Fibroblast of skin of right quadriceps (primary cell): ENCODE data around the gene AP3B1.
"Not testable (repeated sequence)": the region's sequence is repeated elsewhere in the genome, so short reads cannot be mapped to it uniquely, and the experiment has no call there.

Experiments used
- DNase-seq: peaks from one replicate; pipeline ENCODE4 v3.0.0-alpha.2; 2013

The AP3B1 gene

DNA sequence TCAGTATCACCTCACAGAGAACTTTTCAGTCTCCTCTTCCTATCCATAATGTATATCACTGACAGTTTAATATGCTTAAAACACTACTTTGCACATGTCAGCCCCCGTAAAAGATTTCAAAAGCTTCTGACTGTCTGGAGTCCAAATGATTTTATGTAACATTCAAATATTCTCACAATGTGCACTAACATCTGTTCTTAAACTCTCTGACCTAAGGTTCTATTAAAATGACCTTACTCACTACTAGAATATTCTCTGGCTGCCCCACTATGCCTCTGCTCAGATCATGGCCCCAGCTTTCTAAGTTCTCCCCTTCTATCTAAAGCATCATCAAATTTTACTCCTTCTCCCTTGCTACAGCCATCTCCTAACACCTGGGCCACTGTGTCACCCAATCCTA, 52.5 kb downstream of the AP3B1 start:
- no peak for DNase-seq

DNA sequence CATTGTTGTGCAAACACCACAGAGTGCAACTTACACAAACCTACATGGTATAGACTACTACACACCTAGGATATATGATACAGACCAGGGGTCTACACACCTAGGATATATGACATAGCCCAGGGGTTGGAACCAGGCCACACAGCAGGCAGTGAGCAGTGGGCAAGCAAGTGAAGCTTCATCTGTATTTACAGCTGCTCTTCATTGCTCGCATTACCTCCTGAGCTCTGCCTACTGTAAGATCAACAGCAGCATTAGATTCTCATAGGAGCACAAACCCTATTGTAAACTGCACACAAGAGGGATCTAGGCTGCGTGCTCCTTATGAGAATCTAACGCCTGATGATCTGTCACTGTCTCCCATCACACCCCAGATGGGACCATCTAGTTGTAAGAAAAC, 56.6 kb downstream of the AP3B1 start:
- DNase-seq, result no peak

DNA sequence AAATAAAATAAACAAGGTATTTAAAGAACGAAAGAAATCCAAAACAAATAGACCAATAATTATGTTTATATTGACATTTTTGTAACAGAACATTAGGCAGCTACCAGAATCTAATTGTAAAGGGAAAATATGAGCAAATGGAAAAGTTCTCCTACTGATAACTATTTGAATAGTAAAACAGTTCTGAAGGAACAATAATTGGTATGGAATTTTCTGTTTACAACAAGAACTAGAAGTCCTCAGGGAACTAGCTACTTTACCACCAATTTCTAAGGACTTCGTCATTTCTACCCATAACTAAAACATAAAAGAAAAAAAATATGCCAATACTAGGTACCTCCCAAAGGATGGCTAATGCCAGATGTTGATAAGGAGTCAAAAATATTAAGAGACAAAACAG, 58.5 kb downstream of the AP3B1 start:
- DNase-seq, result no peak

DNA sequence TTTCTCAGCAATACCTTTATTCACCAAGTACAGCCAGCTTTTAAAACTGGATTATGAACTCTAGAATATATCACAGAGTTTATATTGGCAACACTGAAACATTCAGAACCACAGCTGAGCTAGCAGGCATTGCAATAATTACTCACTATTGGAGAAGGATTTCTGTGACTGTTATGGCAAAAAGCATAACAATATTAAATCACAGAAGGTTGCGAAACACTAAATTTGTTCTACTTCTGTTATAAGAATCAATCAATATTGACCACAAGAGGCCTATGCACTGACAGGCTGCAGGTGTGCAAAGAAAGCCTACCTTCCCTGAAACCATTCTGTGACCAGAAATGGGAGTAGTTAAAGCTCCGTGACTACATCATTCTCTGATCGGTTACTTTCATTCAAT, 59.2 kb downstream of the AP3B1 start:
- peak; percentile 2 for DNase-seq

DNA sequence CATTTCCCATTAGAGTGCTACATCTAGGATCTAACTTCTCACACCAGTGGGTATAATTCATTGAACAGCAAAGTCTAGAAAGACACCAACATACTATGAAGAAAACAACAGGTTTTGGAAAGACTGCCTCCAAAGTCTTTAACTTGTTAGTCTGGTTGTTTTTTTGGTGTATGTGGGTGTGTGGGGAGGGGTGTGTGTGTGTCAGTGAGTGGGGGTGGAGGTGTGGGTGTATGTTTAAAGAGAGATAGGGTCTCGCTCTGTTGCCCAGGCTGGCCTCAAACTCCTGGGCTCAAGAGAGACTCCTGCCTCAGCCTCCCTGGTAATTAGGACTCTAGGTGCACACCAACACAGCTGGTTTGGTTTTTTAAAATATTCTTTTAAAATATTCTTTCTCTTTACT, 59.7 kb downstream of the AP3B1 start:
- DNase-seq, result no peak

DNA sequence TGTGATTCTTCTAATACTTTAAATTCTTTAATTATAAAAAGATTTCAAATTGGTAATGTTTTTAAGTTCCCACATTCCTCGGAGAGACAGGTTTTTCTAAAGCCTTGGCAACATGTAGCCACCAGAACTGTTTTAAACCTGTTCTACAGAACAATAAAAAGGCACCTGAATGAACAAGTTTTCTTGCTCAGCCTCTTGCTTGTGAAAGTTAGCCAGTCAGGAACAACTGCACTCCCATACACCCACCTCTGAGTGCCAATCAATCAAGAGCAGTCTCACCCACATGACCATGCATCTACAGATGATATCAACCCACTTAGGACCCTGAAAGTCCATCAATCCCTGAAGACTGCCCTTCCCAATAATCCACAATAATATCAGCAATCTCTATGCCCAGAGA, 62.3 kb downstream of the AP3B1 start:
- DNase-seq, result no peak

DNA sequence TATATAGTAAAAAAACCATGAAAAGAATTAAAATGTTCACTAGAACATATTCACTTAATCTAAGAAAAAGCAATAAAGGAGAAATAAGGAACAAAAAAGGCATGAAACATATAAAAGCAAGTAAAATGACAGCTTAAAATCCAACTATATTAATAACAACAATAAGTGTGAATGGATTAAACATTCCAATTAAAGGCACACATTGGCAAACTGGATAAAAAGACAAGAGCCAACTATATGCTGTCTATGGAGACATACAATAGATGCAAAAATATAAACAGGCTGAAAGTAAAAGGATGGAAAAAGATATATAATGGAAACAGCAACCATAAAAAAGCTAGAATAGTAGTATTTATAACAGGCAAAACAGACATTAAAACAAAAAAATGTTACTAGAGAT, 70.1 kb downstream of the AP3B1 start:
- no peak for DNase-seq

DNA sequence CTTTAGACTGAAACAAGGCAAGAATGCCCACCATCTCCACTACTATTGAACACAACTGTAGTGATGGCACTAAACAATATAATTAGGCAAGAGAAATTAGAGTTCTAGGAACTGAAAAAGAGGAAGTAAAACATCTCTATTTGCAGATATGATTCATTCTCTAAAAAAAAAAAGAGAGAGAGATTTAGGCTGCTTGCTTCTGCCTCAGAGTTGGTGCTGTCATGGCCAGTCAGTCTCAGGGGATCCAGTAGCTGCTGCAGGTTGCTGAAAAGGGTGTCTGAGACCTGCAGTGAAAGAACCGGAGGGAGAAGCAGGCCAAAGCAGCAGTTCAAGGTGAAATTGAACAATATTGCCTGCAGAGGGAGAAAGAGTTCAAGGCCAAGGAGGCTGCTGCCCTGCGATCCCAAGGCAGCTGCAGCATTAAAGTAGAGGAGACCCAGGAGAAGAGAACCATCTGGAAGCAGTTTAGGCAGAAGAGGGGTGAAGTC, 72.5 kb downstream of the AP3B1 start:
- DNase-seq, result peak; percentile 15

DNA sequence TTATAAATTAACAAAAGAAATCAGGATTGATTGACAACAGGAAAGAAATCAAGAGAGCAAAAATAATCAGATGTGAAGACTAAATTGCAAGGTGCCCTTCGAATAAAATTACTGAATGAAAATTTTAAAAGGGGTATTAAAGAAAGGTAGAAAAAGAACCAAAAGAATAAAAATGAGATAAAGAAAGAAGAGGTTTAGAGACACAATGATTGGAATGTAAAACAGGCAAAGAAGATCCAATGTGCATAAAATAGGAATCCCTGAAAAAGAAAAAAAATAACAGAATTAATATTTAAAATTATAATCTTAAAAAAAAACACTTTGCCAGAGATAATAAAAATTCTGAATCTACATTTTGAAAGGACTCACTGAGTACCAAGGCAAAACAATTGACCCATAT, 73.0 kb downstream of the AP3B1 start:
- DNase-seq, result no peak

DNA sequence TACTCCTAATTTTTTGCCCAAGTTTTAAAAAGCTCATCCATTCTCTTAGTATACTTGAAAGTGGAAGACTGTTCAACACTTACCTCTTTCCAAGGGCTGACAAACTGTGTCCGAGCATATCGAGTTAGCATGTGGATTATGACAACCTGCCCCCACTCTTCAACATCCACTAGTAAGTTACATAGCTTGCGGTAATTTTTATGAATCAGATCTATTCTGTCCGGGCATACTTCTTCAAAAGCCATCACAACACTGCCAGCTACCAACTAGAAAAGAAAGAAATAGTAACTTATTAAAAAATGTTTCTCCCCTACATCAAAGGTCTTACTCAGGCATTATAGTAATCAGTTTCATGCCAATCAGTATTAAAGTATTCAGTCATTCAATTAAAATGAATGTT, 78.5 kb downstream of the AP3B1 start:
- DNase-seq, result no peak

DNA sequence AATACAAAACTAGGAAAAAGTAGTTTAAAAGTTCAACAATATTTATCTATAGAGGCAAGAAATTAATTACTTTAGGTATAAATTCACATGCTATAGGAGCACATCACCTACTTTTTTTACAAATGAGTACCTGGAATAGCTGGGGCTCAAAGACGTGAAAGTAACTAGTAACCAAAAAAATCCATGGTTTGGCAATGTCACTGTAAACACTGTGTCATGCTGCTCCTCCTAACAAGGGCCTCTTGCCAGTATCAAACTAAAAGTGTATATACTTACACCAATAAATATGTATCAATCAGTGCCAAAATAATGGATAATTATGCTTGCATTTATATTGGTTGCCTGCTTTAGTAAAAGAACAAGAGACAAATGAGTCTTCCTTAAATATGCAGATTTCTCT, 78.9 kb downstream of the AP3B1 start:
- no peak for DNase-seq

DNA sequence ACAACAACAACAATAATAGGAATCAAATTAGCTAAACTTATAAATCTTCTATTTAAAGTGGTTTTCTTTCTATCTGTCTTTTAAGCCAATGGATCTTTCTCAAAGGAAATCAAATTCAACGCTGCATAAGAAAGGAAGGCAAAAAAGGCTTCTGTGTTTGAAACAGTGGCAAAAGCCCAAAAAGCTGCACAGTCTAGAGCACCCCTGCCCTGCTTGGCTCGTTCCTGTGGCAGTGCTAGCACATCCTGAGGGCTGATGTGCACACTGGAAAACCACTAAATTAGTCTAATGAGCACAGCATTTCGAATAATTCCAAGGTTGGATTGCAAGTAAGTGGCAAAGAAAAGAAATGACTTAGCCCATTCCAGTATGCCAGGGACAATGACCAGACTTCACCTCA, 80.7 kb downstream of the AP3B1 start:
- no peak for DNase-seq

DNA sequence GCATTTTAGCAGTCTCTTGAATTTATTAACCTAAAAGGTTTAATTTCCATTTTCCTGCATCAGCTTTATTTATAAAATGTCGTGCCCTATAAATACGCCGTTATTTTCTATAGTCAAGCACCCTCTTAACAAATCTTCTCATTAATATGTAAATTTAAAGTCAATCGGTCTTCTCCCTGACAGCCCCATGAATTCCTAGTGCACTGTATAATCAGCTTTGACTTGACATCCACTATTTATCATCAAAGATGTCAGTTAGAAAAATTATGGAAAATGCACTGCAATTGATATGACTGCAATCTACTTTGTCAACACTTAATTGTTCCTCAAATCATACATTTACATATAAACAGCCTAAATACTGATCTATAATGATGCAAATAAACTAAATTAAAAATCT, 83.4 kb downstream of the AP3B1 start:
- no peak for DNase-seq

DNA sequence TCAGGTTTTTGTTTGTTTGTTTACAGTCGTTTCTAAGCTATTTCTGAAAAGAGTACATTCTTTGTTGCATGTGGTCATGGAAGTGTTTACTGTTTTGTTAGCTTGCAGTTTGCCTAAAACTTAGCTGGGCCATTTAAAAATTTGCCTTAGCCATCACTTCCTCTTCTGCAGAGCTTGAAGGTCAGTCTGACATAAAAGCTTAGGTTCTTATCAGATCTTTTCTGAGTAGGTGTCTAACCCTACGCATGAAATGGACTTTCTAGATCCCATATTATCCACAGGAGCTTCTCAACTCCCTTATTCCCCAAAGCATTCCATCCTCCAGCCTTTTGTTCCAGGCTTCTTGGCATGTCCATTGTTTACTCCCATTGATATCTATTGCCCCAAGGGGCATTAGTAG, 90.3 kb downstream of the AP3B1 start:
- no peak for DNase-seq

DNA sequence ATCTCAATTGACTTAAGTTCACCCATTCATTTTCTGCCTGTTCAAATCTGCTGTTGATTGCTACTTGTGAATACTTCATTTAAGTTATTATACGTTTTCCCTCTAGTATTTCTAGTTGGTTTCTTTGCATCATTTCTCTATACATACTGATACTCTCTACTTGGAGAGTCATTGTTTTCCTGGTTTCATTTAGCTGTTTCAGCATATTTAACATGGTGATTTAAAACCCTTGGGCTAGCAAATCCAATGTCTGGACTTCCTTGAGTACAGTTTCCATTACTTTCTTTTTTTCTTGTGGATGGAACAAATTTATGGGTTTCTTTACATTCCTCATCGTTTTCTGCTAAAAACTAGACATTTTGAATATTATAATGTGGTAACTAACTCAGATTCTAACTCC, 90.7 kb downstream of the AP3B1 start:
- DNase-seq, result no peak

DNA sequence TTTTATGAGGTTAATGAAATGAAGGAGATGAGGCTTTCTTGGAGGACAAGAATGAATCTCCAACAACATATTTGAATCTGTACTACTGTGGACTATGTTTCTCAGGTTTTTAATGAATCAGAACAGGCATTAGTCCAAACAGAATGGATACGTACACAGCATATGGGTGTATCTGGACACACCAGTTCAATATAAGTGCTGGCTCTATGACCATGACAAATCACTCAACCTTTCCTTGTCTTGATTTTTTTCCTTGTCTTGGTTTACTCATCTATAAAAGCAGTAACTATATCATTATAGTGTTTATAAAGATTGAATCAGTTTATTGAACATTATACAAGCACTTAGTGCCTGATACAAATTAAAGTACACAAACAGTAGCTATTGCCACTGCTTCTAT, 104.1 kb downstream of the AP3B1 start:
- DNase-seq, result no peak

DNA sequence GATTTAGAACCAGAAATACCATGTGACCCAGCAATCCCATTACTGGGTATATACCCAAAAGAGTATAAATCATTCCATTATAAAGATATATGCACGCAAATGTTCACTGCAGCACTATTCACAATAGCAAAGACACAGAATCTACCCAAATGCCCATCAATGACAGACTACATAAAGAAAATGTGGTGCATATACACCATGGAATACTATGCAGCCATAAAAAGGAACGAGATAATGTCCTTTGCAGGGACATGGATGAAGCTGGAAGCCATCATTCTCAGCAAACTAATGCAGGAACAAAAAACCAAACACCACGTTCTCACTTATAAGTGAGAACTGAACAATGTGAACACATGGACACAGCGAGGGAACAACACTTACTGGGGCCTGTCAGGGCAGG, 105.8 kb downstream of the AP3B1 start:
- not testable (repeated sequence) for DNase-seq

DNA sequence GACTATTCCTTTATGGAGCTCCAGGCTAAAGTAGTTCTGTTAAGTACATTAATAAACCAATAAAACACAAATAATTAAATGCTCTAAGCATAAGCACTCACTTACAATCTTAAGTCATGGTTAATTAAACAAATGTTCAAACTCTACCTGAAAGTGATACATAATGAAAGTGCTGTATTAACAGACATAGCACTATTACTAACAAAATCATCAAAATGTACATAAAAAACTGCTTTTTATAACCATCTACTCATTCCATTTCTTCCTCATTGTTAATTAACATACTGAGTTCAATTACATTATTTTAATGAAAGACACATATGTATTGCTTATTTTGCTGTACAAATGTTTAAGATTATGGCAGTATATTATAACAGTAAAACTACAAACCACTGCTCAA, 107.3 kb downstream of the AP3B1 start:
- DNase-seq, result no peak

DNA sequence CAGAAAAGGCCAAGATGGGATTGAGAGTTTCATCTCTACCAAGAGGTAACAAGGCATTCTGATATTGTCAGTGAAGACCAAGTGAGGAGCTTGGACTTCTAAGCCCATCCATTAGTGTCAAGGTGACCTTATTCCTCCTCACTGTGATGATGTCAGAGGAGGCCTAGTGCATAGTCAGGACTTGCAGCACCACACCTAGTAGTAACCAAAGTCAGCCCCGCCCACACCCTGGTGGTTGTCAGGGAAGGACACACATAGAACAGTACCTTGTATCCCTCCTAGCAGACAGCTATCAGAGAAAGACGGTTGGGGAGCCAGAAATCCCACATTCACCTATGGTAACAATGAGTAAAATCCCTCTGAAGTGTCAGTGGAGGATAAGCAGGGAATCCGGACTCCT, 111.7 kb downstream of the AP3B1 start:
- no peak for DNase-seq

DNA sequence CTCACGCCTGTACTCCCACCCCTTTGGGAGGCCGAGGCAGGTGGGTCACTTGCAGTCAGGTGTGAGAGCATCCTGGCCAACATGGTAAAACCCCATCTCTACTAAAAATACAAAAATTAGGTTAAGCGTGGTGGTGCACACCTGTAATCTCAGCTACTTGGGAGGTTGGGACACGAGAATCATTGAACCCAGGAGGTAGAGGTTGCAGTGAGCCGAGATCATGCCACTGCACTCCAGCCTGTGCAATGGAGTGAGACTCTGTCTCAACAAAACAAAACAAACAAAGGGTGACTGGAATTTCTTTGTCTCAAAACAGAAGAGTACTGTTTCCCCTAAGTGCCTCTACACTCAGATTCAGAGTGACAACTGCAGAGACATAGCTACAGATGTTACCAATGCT, 116.1 kb downstream of the AP3B1 start:
- no peak for DNase-seq

DNA sequence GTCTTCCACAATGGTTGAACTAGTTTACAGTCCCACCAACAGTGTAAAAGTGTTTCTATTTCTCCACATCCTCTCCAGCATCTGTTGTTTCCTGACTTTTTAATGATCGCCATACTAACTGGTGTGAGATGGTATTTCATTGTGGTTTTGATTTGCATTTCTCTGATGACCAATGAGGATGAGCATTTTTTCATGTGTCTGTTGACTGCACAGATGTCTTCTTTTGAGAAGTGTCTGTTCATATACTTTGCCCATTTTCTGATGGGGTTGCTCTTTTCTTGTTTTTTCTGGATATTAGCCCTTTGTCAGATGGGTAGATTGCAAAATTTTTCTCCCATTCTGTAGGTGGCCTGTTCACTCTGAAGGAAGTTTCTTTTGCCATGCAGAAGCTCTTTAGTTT, 124.2 kb downstream of the AP3B1 start:
- DNase-seq, result not testable (repeated sequence)

DNA sequence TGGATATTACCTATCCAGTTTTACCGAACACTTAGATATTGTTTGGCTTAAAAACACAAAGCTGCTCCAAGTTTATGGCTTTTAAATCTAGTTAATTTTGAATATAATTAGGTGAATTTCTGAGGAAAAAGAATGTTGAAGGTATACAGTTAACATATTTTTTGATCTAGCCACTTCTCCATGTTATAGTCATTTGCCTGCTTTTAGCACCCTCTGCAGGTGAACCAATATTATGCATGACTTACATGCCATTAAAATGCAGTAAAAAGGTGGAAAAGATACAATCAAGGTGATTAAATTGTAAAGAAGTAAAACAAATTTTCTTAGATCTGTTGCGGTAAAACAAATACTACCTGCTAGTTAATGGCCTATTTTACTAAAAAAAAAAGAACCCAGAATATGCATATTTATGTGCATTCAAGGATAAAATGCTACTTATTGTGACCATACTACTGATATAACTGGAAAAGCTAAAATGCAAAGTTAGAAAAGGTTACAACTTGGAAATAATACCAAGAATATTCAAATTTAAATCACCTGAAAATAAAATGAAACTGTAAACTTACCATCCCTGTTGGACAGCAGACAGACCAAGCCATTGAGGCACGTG, 132.1 kb downstream of the AP3B1 start:
- peak; percentile 11 for DNase-seq

DNA sequence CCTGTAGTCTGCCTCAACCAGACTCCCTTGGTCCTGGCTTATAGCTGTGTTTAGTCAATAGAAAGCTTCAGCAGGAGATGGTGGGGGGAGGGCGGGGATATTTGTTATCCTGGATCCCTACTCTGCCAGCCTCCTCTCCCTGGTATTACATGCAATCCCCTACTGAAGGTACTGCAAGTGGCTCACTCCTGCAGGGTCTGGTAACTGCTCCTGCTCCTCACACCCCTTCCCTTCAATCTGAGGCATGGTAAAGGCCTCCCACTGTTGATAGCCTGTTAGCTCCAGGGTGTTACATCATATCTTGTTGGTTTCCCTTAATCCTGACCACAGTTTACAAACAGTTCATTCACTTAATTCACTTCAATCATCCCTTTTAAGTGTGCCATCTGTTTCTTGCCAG, 137.5 kb downstream of the AP3B1 start:
- DNase-seq, result no peak

DNA sequence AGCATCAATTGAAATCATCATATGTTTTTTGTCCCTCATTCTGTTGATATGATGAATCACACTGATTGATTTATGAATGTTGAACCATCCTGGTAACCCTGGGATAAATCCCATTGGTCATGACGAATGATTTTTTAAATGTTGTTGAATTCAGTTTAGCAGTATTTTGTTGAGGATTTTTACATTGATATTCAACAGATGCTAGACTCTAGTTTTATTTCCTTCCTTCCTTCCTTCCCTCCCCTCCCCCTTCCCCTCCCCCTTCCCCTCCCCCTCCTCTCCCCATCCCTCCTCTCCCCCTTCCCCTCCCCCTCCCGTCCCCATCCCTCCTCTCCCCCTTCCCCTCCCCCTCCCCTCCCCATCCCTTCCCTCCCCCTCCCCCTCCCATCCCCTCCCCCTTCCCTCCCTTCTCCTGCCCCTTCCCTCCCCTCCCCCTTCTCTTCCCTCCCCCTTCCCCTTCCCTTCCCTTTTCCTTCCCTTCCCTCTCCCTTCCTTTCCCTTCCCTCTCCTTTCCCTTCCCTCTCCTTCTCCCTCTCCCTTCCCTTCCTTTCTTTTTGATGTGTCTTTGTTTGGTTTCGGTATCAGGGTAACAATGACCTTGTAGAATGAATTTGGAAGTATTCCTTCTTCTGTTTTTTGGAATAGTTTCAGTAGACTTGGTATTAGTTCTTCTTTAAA, 142.8 kb downstream of the AP3B1 start:
- DNase-seq, result no peak

DNA sequence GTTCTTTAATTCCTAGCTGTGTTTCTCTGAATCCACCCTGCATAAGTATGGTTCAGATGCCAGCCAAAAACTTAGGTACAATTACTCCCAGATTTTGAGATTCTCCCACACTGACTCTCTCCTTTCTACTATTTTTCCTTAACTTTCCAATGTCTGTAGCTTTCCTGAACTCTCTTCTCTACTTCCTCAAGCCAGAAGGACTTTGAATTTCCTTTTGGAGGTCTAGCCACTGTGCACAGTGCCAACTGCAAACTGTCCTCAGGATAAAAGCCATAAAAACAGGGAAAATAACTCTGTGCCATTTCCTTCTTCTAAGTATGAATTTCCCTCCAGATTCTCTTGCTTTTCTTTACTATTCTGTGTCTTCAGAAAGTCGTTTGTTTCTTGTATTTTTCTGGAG, 157.2 kb downstream of the AP3B1 start:
- DNase-seq, result no peak
